ENCODE results near the gene USP10. TPM values are rescaled to one million over a fixed set of nuclear protein-coding genes. Genes with fewer than 3 reads are reported as not detected.

USP10 gene
- total RNA-seq, 1 donor from 2014 or later = 107 TPM

DNA sequence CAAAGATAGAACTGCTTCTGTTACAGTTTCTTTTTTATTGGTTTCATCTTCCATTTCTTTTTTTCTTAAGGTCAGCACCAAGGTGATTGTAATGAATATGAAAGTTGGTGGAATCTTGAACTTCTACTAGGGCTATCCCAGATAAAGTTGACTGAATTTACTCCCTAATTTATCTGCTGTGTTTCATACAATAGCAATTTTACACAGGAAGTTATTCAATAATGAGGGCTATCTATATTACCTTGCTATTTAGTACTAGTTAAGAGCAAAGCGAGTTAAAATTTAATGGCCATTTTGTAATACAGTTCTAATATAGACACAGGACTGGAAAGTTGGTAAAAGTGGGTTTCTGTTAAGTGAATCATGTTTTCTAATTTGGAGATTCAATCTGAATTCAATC lies 24.1 kb downstream of the USP10 start:
- no peaks in the 10 kb centered on the region for H3K27me3 ChIP-seq (ENCODE audit: insufficient read depth, low read length)
- no peak overlapping the region for H3K4me3 Mint-ChIP-seq (ENCODE audit: unreplicated experiment)
- H3K36me3 ChIP-seq (ENCODE audit: insufficient read depth, low read length) = no peaks in the 10 kb centered on the region
- DNase-seq (ENCODE audit: low read depth) (no peak), FAIRE-seq (no peak)
- TF ChIP-seq, protein P1, sequence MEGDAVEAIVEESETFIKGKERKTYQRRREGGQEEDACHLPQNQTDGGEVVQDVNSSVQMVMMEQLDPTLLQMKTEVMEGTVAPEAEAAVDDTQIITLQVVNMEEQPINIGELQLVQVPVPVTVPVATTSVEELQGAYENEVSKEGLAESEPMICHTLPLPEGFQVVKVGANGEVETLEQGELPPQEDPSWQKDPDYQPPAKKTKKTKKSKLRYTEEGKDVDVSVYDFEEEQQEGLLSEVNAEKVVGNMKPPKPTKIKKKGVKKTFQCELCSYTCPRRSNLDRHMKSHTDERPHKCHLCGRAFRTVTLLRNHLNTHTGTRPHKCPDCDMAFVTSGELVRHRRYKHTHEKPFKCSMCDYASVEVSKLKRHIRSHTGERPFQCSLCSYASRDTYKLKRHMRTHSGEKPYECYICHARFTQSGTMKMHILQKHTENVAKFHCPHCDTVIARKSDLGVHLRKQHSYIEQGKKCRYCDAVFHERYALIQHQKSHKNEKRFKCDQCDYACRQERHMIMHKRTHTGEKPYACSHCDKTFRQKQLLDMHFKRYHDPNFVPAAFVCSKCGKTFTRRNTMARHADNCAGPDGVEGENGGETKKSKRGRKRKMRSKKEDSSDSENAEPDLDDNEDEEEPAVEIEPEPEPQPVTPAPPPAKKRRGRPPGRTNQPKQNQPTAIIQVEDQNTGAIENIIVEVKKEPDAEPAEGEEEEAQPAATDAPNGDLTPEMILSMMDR (IDR thresholded peaks at IDR 0.05; ENCODE audit: insufficient read depth, low read depth, low read length) = no peak
- H3K4me1 Mint-ChIP-seq (ENCODE audit: low read depth, unreplicated experiment) = peaks cover 41% of the 10 kb centered on the region
- no peaks in the 10 kb centered on the region for H3K9me3 ChIP-seq (ENCODE audit: insufficient read depth, low read depth, low read length)
- no peak overlapping the region for H3K27ac ChIP-seq (ENCODE audit: low read depth, low read length)
- peaks cover 84% of the 10 kb centered on the region for H4K20me1 ChIP-seq (ENCODE audit: insufficient read depth, low read length)
- H3K4me1 ChIP-seq (ENCODE audit: insufficient read depth, low read length) = peaks cover 12% of the 10 kb centered on the region
- no peak overlapping the region for H3K4me2 ChIP-seq (ENCODE audit: low read length)
- peaks cover 98% of the 10 kb centered on the region for H3K79me2 ChIP-seq (ENCODE audit: insufficient read depth, low read length)
- no peaks in the 10 kb centered on the region for H3K27me3 Mint-ChIP-seq (ENCODE audit: low read depth, unreplicated experiment)
- no peak overlapping the region for H3K27ac Mint-ChIP-seq (ENCODE audit: unreplicated experiment)
- H3K4me3 ChIP-seq (ENCODE audit: insufficient read depth, low read depth, low read length) = no peak overlapping the region
- H3K9me3 Mint-ChIP-seq (ENCODE audit: unreplicated experiment) = no peaks in the 10 kb centered on the region
- no peak overlapping the region for H2AFZ ChIP-seq (ENCODE audit: low read depth, low read length)
- H3K36me3 Mint-ChIP-seq (ENCODE audit: low read depth, unreplicated experiment) = peaks cover 3% of the 10 kb centered on the region
- H3K9ac ChIP-seq (ENCODE audit: low read length) = no peak overlapping the region

DNA sequence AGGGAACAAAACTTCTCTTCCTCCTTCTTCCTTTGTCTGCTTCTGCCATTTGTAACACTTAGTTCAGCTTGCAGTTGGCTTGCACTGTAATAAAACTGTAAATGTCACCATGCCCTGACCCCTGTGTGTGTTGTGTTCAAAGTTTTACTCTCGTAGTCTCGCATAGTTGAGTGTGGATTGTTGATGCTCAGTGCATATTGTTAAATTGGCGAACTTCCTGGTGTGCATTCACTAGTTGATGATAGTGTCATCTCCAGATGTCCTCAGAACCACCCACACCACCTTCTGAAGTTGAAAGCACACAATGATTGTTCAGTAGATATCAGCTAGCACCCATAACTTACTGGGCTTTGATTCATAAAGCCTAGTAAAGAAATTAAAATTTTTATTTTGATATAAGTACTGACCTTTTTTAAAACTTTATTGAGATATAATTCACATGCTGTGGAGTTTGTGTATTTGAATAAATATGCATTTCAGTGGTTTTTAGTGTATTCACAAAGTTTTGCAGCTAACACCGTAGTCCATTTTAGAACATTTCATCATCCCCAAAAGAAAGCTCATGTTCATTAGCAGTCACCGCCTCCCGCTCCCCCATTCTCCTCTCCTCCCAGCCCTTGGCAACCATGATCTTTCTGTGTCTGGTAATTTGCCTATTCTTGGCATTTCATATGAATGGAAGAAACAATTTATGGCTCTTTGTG lies 25.0 kb downstream of the USP10 start:
- peak overlapping the region; percentile 35 for H3K4me2 ChIP-seq (ENCODE audit: low read length)
- no peak overlapping the region for H3K27ac ChIP-seq (ENCODE audit: low read depth, low read length)
- Mint-ChIP-seq H3K4me1 (ENCODE audit: low read depth, unreplicated experiment) (peaks cover 47% of the 10 kb centered on the region), H3K27me3 (ENCODE audit: low read depth, unreplicated experiment) (no peaks in the 10 kb centered on the region), H3K27ac (ENCODE audit: unreplicated experiment) (peak overlapping the region; percentile 43), H3K9me3 (ENCODE audit: unreplicated experiment) (no peaks in the 10 kb centered on the region), H3K36me3 (ENCODE audit: low read depth, unreplicated experiment) (peaks cover 3% of the 10 kb centered on the region), H3K4me3 (ENCODE audit: unreplicated experiment) (no peak overlapping the region)
- no peak overlapping the region for H3K9ac ChIP-seq (ENCODE audit: low read length)
- no peak for FAIRE-seq
- no peak for DNase-seq (ENCODE audit: low read depth)
- no peak for TF ChIP-seq EZH2 (IDR thresholded peaks at IDR 0.05; ENCODE audit: insufficient read depth, low read length)
- TF ChIP-seq, protein P1 (IDR thresholded peaks at IDR 0.05; ENCODE audit: insufficient read depth, low read depth, low read length) = no peak
- no peaks in the 10 kb centered on the region for H3K9me3 ChIP-seq (ENCODE audit: insufficient read depth, low read depth, low read length)
- no peaks in the 10 kb centered on the region for H3K36me3 ChIP-seq (ENCODE audit: insufficient read depth, low read length)
- H2AFZ ChIP-seq (ENCODE audit: low read depth, low read length) = no peak overlapping the region
- peaks cover 75% of the 10 kb centered on the region for H4K20me1 ChIP-seq (ENCODE audit: insufficient read depth, low read length)
- peaks cover 98% of the 10 kb centered on the region for H3K79me2 ChIP-seq (ENCODE audit: insufficient read depth, low read length)
- peaks cover 18% of the 10 kb centered on the region for H3K4me1 ChIP-seq (ENCODE audit: insufficient read depth, low read length)
- H3K27me3 ChIP-seq (ENCODE audit: insufficient read depth, low read length) = no peaks in the 10 kb centered on the region
- H3K4me3 ChIP-seq (ENCODE audit: insufficient read depth, low read depth, low read length) = no peak overlapping the region

DNA sequence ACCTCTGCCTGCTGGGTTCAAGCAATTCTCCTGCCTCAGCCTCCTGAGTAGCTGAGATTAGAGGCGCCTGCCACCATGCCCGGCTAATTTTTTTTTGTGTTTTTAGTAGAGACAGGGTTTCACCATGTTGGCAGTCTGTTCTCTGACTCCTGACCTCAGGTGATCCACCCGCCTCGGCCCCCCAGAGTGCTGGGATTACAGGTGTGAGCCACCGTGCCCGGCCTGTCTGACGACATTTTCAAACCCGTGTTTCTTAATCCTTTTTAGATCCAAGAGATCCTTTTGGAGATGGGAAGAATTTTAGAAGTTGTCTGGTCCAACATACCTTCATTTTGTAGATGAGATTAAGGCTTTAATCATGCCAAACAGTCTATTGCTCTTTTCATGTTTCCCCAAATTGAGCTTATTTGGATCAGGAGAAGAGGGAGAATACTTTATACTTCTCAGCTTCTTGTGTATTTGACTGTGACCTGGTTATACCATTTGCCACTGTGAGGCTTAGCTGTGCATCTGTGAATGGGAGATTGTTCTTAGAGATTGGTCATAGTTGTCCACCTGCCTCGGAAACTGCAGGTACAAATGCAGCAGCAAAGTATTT lies 25.8 kb downstream of the USP10 start:
- Histone ChIP-seq H3K4me1 (ENCODE audit: insufficient read depth, low read length) (peaks cover 19% of the 10 kb centered on the region), H3K27me3 (ENCODE audit: insufficient read depth, low read length) (no peaks in the 10 kb centered on the region), H4K20me1 (ENCODE audit: insufficient read depth, low read length) (peaks cover 67% of the 10 kb centered on the region), H3K36me3 (ENCODE audit: insufficient read depth, low read length) (no peaks in the 10 kb centered on the region), H3K4me2 (ENCODE audit: low read length) (no peak overlapping the region), H2AFZ (ENCODE audit: low read depth, low read length) (no peak overlapping the region), H3K9ac (ENCODE audit: low read length) (no peak overlapping the region), H3K27ac (ENCODE audit: low read depth, low read length) (no peak overlapping the region), H3K9me3 (ENCODE audit: insufficient read depth, low read depth, low read length) (no peaks in the 10 kb centered on the region), H3K79me2 (ENCODE audit: insufficient read depth, low read length) (peaks cover 95% of the 10 kb centered on the region), H3K4me3 (ENCODE audit: insufficient read depth, low read depth, low read length) (no peak overlapping the region)
- H3K27me3 Mint-ChIP-seq (ENCODE audit: low read depth, unreplicated experiment) = no peaks in the 10 kb centered on the region
- H3K27ac Mint-ChIP-seq (ENCODE audit: unreplicated experiment) = peak overlapping the region; percentile 43
- no peak for DNase-seq (ENCODE audit: low read depth)
- FAIRE-seq = no peak
- no peak overlapping the region for H3K4me3 Mint-ChIP-seq (ENCODE audit: unreplicated experiment)
- H3K4me1 Mint-ChIP-seq (ENCODE audit: low read depth, unreplicated experiment) = peaks cover 44% of the 10 kb centered on the region
- peaks cover 1% of the 10 kb centered on the region for H3K36me3 Mint-ChIP-seq (ENCODE audit: low read depth, unreplicated experiment)
- no peaks in the 10 kb centered on the region for H3K9me3 Mint-ChIP-seq (ENCODE audit: unreplicated experiment)
- TF ChIP-seq, protein P1 (IDR thresholded peaks at IDR 0.05; ENCODE audit: insufficient read depth, low read depth, low read length) = no peak
- TF ChIP-seq EZH2 (IDR thresholded peaks at IDR 0.05; ENCODE audit: insufficient read depth, low read length) = no peak
